Measurements from ENCODE around the gene RFLNA. TPM values are rescaled to one million over a fixed set of nuclear protein-coding genes. Genes with fewer than 3 reads are reported as not detected.
A peak's percentile ranks its signal among the peaks of the same experiment; 100 is the strongest.

The RFLNA gene
- total and polyA plus RNA-seq, 12 donors = 0.13 to 0.49 (median 0.25) TPM; not detected in 6

DNA sequence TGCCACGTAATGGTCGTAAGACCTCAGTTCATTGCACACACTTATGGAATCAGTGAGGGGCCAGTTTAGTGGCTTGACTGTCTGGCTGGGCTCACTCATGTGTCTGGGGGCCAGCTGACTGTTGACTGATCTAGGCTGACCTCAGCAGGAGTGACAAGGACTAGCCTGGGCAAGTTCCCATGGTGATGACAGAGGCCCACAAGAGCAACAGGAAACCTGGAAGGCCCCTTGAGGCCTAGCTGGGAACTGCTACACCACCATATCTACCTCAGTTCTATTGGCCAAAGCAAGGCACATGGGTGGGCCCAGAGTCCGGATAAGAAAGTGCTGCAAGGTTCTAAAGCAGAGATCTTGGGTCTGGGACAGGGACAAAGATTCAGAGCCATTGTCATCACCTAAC is 21.3 kb upstream of the RFLNA start:
- Histone ChIP-seq H3K9me3 (peaks cover 0 to 7% (median 0%) of the 10 kb centered on the region in 11 donors), H3K36me3 (no peaks in the 10 kb centered on the region), H3K4me3 (no peak overlapping the region), H3K4me1 (peaks cover 0 to 5% (median 0%) of the 10 kb centered on the region in 9 donors), H3K27ac (no peak overlapping the region), H3K27me3 (peaks cover 0 to 19% (median 8%) of the 10 kb centered on the region in 7 donors)
- WGBS, 2 donors = 93 to 95% methylated on average over 3 of the region's 3 CpGs
- DNase-seq = no peak
- TF ChIP-seq, protein P1, sequence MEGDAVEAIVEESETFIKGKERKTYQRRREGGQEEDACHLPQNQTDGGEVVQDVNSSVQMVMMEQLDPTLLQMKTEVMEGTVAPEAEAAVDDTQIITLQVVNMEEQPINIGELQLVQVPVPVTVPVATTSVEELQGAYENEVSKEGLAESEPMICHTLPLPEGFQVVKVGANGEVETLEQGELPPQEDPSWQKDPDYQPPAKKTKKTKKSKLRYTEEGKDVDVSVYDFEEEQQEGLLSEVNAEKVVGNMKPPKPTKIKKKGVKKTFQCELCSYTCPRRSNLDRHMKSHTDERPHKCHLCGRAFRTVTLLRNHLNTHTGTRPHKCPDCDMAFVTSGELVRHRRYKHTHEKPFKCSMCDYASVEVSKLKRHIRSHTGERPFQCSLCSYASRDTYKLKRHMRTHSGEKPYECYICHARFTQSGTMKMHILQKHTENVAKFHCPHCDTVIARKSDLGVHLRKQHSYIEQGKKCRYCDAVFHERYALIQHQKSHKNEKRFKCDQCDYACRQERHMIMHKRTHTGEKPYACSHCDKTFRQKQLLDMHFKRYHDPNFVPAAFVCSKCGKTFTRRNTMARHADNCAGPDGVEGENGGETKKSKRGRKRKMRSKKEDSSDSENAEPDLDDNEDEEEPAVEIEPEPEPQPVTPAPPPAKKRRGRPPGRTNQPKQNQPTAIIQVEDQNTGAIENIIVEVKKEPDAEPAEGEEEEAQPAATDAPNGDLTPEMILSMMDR (IDR thresholded peaks at IDR 0.05) = peak in 3 of 9 donors; percentile 5 to 38 (median 22)
- peak in 3 of 8 donors; percentile 42 to 44 (median 43) for ATAC-seq
- intact Hi-C loops (cut with DNase I) = no loop called here

- ATAC-seq = no peak
- Histone ChIP-seq H3K36me3 (no peaks in the 10 kb centered on the region), H3K9me3 (peaks cover 0 to 5% (median 0%) of the 10 kb centered on the region in 11 donors), H3K27me3 (peaks cover 0 to 46% (median 19%) of the 10 kb centered on the region in 7 donors), H3K4me1 (peaks cover 0 to 19% (median 0%) of the 10 kb centered on the region in 9 donors), H3K27ac (no peak overlapping the region), H3K4me3 (no peak overlapping the region)
- 90 to 93% methylated on average over 2 of the region's 2 CpGs for WGBS, 2 donors
- DNase-seq = no peak
- TF ChIP-seq, protein P1 (IDR thresholded peaks at IDR 0.05) = no peak
- intact Hi-C loops (cut with DNase I) = no loop called here
These were observed 18.6 kb upstream of the RFLNA start for GRCh38 chr12:124276337-124276736.

DNA sequence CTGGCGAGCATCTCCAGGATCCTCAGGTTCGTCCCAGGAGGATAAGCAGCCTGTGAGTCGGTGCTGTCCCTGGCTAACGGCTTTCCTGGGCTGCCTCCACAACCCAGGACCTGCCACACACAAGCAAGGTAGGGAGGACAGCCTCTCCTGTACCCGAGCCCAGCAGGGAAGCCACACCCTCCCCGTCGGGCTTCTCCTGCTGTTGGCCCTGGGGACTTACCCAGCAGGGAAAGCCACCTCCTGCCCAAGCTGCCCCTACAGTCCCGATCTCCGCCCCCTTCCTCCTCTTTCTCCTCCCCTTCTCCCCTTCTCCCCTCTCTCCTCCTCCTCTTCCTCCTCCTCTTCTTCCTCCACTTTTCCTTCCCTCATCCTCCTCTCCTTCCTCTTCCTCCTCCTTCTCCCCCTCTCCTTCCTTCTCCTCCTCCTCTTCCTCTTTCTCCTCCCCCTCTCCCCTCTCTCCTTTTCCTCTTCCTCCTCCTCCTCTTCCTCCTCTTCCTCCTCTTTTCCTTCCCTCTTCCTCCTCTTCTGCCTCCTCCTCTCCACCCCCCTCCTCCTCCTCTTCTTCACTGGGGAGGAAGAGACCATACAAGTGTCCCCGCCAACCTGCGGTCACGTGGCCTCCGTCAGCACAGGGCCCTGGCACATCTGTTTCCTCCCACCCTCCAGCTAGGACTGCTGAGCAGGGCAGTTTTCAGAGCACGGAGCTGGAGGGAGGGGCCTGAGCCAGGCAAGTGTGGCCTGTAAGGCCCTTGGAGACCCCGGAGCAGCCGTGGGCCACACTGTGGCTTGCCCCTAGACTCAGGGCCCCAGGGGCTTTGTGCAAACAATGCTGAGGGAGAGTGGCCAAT is 17.3 kb upstream of the RFLNA start:
- Histone ChIP-seq H3K36me3 (no peaks in the 10 kb centered on the region), H3K27ac (no peak overlapping the region), H3K4me1 (peaks cover 0 to 19% (median 0%) of the 10 kb centered on the region in 9 donors), H3K27me3 (peaks cover 0 to 56% (median 19%) of the 10 kb centered on the region in 7 donors), H3K4me3 (no peak overlapping the region), H3K9me3 (peaks cover 0 to 5% (median 0%) of the 10 kb centered on the region in 11 donors)
- intact Hi-C loops (cut with DNase I) = no loop called here
- TF ChIP-seq, protein P1 (IDR thresholded peaks at IDR 0.05) = no peak
- DNase-seq = no peak
- no peak for ATAC-seq
- WGBS, 2 donors = 49 to 51% methylated on average over 16 of the region's 16 CpGs

GRCh38 chr12:124278389-124279101 is 16.3 kb upstream of the RFLNA start:
- Histone ChIP-seq H3K36me3 (no peaks in the 10 kb centered on the region), H3K9me3 (peaks cover 0 to 5% (median 0%) of the 10 kb centered on the region in 11 donors), H3K4me1 (peaks cover 0 to 19% (median 0%) of the 10 kb centered on the region in 9 donors), H3K27ac (no peak overlapping the region), H3K4me3 (no peak overlapping the region), H3K27me3 (peaks cover 0 to 60% (median 19%) of the 10 kb centered on the region in 7 donors)
- DNase-seq = no peak
- TF ChIP-seq, protein P1 (IDR thresholded peaks at IDR 0.05) = no peak
- peak in 1 of 8 donors; percentile 24 for ATAC-seq
- WGBS, 2 donors = 81 to 82% methylated on average over 20 of the region's 20 CpGs
- intact Hi-C loops (cut with DNase I) = no loop called here
